Retinal pigment epithelial cell (primary cell): ENCODE measurements around the gene NR1I2.

ENCODE experiments used
- DNase-seq: peaks from one replicate; pipeline ENCODE4 v3.0.0-alpha.2; 2010; ENCODE audit warnings: low read depth
- H3K4me3 ChIP-seq: 2 replicates; pipeline ENCODE4 v1.5.1; 2011; ENCODE audit warnings: mild to moderate bottlenecking, low read length, control low read depth, moderate library complexity
- TF ChIP-seq, protein P1 (sequence below): conservative IDR thresholded peaks from 2 replicates; pipeline ENCODE4 v1.5.1; 2011; ENCODE audit warnings: low read depth, low read length, control low read depth, inconsistent platforms

Gene NR1I2

GRCh38 chr3:119781330-119782198, at the start of gene NR1I2:
Gene NR1I2, plus strand, starts transcription at chr3:119782101.
- DNase-seq = no peak
- no peak within 1 kb of the TSS for H3K4me3 ChIP-seq
- TF ChIP-seq, protein P1, sequence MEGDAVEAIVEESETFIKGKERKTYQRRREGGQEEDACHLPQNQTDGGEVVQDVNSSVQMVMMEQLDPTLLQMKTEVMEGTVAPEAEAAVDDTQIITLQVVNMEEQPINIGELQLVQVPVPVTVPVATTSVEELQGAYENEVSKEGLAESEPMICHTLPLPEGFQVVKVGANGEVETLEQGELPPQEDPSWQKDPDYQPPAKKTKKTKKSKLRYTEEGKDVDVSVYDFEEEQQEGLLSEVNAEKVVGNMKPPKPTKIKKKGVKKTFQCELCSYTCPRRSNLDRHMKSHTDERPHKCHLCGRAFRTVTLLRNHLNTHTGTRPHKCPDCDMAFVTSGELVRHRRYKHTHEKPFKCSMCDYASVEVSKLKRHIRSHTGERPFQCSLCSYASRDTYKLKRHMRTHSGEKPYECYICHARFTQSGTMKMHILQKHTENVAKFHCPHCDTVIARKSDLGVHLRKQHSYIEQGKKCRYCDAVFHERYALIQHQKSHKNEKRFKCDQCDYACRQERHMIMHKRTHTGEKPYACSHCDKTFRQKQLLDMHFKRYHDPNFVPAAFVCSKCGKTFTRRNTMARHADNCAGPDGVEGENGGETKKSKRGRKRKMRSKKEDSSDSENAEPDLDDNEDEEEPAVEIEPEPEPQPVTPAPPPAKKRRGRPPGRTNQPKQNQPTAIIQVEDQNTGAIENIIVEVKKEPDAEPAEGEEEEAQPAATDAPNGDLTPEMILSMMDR = no peak

DNA sequence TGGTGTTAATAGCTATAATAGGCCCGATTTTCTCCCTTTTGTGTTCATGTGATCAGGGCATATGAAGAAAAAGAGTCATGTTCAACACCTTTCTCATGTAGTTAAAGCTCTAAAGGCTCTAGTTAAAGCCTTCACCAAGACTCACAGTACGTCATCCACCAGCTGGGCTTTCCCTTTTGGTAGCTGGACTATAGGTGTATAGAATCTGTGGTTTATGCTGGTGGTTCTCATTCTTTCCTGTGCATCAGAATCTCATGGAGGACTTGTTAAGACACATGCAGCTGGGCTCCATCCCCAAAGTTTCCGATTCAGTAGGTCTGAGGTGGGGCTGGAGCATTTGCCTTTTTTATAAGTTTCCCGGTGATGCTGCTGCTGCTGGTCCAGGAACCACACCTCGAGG, 48.1 kb upstream of the NR1I2 start:
- DNase-seq = no peak
- no peak overlapping the region for H3K4me3 ChIP-seq
- TF ChIP-seq, protein P1 = no peak

- H3K4me3 ChIP-seq = no peak overlapping the region
- no peak for DNase-seq
- TF ChIP-seq, protein P1 = no peak
Measured at GRCh38 chr3:119738741-119739140, 43.2 kb upstream of the NR1I2 start.

GRCh38 chr3:119741657-119742590, 40.0 kb upstream of the NR1I2 start:
- no peak overlapping the region for H3K4me3 ChIP-seq
- TF ChIP-seq, protein P1 = no peak
- DNase-seq = no peak

- DNase-seq = no peak
- TF ChIP-seq, protein P1 = no peak
- H3K4me3 ChIP-seq = no peak overlapping the region
Measured at GRCh38 chr3:119743921-119744320, 38.0 kb upstream of the NR1I2 start.

DNA sequence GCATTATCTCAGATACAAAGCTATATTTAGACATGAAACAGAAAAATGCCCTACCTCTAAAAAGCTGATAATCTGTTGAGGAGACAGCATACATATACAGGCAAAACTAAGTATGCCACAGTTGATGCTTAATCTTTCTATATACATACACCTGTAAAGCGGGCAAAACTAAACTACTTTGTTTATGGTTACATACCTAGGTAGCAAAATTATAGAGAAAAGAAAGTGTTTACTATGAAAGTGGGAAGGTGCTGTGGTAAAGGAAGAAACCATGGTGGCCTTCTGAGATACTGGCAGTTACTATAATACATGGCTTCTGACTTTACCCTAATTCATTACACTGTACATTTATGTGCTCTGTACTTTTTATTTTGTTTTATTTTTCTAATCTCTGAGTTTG, 36.0 kb upstream of the NR1I2 start:
- no peak for DNase-seq

More for the DNA sequence above, 36.0 kb upstream of the NR1I2 start:
- TF ChIP-seq, protein P1 = no peak
- H3K4me3 ChIP-seq = no peak overlapping the region
